GM19468 (cell line): Measurements from ENCODE around the gene ETV2.
A peak's percentile ranks its signal among the peaks of the same experiment; 100 is the strongest.

ENCODE experiments used
- ATAC-seq: cut with Tn5 transposase; IDR thresholded peaks from one replicate; pipeline ENCODE4 v1.9.1; 2021; ENCODE audit warnings: mild to moderate bottlenecking, moderate library complexity, moderate number of reproducible peaks; ENCODE audit not compliant: unreplicated experiment; ENCODE audit errors: extremely low read depth

The ETV2 gene

GRCh38 chr19:35623327-35624010 is 18.1 kb upstream of the ETV2 start:
- no peak for ATAC-seq

GRCh38 chr19:35628264-35628564 is 13.3 kb upstream of the ETV2 start:
- no peak for ATAC-seq

- peak; percentile 72 for ATAC-seq
These were observed 12.8 kb upstream of the ETV2 start, which contains the start of gene RBM42 for GRCh38 chr19:35628565-35629331. RBM42 (plus strand) TSS chr19:35629036; CDS start chr19:35629154, 118 bp downstream.

GRCh38 chr19:35629332-35629633 is 12.3 kb upstream of the ETV2 start:
- no peak for ATAC-seq

GRCh38 chr19:35633727-35634440 is 7.7 kb upstream of the ETV2 start:
- ATAC-seq: no peak

DNA sequence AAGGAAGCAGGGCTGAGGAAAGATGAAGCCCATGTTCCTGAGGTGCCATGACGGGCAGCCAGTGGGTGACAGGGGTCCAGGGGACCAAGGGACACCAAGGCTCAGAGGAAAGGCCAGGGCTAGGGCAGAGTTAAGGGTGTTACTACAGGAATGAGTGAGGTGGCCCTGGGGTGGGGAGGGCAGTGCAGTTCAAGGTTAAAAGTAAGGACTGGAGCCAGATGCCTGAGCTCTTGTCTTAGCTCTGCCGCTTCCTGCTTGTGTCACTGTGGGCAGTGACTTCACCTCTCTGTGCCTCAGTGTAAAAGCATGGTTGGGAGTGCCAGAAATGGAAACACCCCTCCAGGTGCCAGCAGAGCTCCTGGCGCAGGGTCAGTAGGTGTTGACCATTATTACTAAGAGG is 4.9 kb upstream of the ETV2 start:
- no peak for ATAC-seq

DNA sequence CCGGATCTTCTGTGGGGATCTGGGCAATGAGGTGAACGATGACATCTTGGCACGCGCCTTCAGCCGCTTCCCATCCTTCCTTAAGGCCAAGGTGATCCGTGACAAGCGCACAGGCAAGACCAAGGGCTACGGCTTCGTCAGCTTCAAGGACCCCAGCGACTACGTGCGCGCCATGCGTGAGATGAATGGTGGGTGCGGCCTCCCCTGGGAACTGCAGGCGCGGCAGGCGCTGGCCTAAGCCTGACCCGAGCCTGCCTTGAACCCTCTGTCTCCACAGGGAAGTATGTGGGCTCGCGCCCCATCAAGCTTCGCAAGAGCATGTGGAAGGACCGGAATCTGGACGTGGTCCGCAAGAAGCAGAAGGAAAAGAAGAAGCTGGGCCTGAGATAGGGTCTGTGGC is 4.4 kb upstream of the ETV2 start:
- ATAC-seq: no peak

GRCh38 chr19:35639321-35639639 is 2.3 kb upstream of the ETV2 start:
- no peak for ATAC-seq

DNA sequence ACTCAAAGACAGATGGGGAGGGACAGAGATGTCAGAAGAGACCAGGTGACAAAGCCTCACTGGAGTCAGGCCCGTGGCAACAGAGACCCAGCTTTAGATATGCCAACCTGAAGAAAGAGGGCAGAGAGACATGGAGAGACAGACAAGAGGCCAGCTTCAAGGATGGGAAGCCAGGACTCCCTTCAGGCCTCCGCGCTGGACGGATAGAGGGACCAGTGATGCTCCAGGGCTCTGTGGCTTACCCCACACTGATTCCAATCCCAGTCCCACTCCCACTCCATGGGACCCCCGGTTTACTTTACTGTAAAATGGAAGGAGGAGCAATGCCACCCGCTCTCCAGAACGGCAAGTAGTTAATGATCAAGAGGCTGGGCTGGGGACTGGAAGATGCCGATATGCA is 1.7 kb upstream of the ETV2 start:
- no peak for ATAC-seq

DNA sequence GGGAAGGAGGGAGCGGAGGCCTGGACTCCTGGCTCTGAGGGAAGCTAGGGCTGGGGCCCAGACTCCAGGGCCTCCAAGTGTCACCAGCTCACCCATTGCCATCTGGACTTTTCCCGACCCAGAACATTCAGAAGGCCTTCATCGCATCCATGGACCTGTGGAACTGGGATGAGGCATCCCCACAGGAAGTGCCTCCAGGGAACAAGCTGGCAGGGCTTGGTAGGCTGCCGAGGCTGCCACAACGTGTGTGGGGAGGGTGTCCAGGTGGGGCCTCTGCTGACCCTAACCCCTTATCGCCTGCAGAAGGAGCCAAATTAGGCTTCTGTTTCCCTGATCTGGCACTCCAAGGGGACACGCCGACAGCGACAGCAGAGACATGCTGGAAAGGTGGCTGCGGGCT is 767 bp downstream of the ETV2 start:
- no peak for ATAC-seq

DNA sequence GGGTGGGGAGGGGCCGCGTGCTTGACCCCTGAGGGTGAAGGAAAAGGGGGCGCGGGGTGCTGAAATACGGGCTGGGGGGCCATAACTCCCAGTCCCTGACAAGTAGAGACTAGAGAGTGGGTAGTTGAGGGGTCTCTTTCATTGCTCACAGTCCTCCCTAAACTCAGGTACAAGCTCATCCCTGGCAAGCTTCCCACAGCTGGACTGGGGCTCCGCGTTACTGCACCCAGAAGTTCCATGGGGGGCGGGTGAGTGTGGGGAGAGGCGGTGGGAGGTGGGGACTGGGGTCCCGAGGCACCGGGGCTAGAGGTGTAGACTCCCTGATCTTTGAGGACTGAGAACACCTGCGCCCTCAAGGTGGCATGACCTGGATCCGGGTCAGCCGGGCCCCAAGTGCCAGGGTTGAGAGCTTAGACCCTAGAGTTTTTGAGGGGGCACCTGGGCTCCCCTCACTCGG is 1.3 kb downstream of the ETV2 start:
- no peak for ATAC-seq

DNA sequence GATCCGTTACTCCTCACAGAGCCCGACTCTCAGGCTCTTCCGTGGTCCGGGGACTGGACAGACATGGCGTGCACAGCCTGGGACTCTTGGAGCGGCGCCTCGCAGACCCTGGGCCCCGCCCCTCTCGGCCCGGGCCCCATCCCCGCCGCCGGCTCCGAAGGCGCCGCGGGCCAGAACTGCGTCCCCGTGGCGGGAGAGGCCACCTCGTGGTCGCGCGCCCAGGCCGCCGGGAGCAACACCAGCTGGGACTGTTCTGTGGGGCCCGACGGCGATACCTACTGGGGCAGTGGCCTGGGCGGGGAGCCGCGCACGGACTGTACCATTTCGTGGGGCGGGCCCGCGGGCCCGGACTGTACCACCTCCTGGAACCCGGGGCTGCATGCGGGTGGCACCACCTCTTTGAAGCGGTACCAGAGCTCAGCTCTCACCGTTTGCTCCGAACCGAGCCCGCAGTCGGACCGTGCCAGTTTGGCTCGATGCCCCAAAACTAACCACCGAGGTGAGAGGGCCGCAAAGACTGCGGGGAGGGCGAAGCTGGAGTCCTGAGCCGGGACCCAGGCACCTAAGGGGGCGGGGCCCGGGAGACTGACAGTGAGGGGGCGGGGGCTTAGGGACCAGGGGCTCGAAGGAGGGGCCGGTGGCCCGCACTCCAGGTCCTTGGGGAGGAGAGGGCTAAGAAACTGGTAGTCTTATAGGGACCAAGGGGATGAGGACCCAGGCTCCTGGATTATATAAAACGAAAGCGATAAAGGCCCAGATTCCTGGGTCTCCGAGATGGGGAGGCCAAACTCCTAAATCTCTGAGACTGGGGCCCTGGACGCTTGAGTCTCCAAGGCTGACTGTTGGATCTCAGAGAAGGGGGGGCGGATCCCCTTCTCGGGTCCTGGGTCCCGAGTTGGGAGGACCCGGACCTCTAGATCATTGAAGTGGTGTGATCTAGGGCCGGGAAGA is 2.0 kb downstream of the ETV2 start:
- ATAC-seq: peak; percentile 26

- ATAC-seq: peak; percentile 54
These were observed 2.9 kb downstream of the ETV2 start for GRCh38 chr19:35644206-35644986.

GRCh38 chr19:35644987-35645679 is 3.6 kb downstream of the ETV2 start:
- no peak for ATAC-seq

GRCh38 chr19:35645680-35646511 is 4.4 kb downstream of the ETV2 start:
- ATAC-seq: no peak

DNA sequence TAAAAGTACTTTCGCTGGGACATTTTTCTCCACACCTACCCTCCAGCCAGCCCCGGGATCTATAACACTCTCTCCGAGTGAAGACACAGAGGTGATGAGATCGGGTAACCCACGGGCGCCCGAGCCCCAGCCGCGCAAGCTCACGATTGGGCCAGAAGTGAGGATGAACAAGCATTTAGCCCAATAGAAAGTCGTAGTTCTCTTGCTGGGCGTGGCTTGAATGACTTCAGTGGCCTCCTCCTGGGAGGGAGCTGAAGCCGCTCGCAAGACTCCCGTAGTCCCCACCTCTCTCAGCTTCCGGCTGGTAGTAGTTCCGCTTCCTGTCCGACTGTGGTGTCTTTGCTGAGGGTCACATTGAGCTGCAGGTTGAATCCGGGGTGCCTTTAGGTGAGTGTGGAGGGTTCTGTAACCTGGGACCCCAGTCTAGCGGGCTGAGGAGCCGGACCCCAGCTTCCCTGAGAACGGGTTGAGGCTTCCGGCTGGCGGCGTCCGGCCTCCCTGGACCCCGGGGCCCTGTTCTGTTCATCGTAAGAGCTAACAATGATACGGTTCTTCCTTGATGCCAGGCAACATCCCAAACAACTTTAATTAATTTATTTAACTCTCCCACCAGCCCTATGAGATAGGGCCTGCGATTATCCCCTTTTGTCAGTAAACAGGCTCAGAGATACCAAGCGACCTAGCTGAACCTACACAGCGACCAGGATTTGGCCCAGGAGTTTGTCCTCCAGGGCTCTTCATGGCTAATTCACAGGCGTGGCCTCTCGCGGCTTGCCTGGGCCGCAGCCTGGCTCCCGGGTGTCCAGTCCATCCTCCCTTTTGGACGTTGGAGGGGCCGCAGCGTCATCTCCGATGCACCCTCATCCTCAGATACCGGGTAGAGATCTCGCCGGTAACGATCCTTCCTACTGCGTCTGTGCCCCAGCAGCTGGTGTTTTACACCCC is 6.7 kb downstream of the ETV2 start, which contains the start of gene COX6B1:
Gene COX6B1 (plus strand): TSS at position 307 of the 945 bp plus-strand sequence. CDS start 2,921 bp downstream, outside the sequence.
- ATAC-seq: peak; percentile 43

DNA sequence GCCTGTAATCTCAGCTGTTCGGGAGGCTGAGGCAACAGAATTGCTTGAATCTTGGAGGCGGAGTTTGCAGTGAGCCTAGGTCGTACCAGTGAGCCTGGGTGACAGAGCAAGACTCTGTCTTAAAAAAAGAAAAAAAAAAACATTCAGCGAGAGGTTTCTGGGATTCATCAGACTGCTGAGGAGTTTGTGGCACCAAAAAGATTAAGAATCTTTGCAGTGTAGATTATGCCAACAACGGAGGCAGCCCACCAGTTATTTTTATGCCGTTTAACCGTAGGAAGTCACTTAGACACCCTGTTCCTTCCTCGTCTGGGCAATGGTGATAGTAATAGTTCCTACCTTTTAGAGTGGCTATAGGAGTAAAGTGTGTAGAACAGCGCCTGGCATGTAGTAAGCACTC is 9.0 kb downstream of the ETV2 start:
- no peak for ATAC-seq
